HG02763 (cell line): ENCODE results near the gene GPC6.

ENCODE experiments used
- ATAC-seq: cut with Tn5 transposase; IDR thresholded peaks from one replicate; pipeline ENCODE4 v1.9.1; 2021; ENCODE audit warnings: mild to moderate bottlenecking, moderate library complexity; ENCODE audit not compliant: unreplicated experiment

The GPC6 gene

GRCh38 chr13:93881411-93881810, 654.8 kb downstream of the GPC6 start:
- ATAC-seq: no peak

- ATAC-seq: no peak
Observed at GRCh38 chr13:93882086-93882651, 655.6 kb downstream of the GPC6 start.

GRCh38 chr13:93889430-93889951, 662.9 kb downstream of the GPC6 start:
- ATAC-seq: no peak

- ATAC-seq: no peak
Observed at GRCh38 chr13:93899981-93900380, 673.4 kb downstream of the GPC6 start.

- no peak for ATAC-seq
Observed at GRCh38 chr13:93900731-93901130, 674.1 kb downstream of the GPC6 start.

GRCh38 chr13:93903909-93904308, 677.3 kb downstream of the GPC6 start:
- no peak for ATAC-seq

GRCh38 chr13:93915269-93915809, 688.7 kb downstream of the GPC6 start:
- ATAC-seq: no peak

- ATAC-seq: no peak
Observed at GRCh38 chr13:93922063-93922855, 695.7 kb downstream of the GPC6 start.

- no peak for ATAC-seq
Observed at GRCh38 chr13:93925990-93926389, 699.4 kb downstream of the GPC6 start.

- ATAC-seq: no peak
Observed at GRCh38 chr13:93926425-93926824, 699.8 kb downstream of the GPC6 start.

- ATAC-seq: no peak
Observed at GRCh38 chr13:93927431-93927830, 700.8 kb downstream of the GPC6 start.

- ATAC-seq: no peak
Observed at GRCh38 chr13:93932901-93933300, 706.3 kb downstream of the GPC6 start.

- ATAC-seq: no peak
Observed at GRCh38 chr13:93936901-93937300, 710.3 kb downstream of the GPC6 start.

- ATAC-seq: no peak
Observed at GRCh38 chr13:93941444-93941843, 714.8 kb downstream of the GPC6 start.

GRCh38 chr13:93942016-93942415, 715.4 kb downstream of the GPC6 start:
- no peak for ATAC-seq

- no peak for ATAC-seq
Observed at GRCh38 chr13:93945621-93946020, 719.0 kb downstream of the GPC6 start.

GRCh38 chr13:93946994-93947393, 720.4 kb downstream of the GPC6 start:
- no peak for ATAC-seq

GRCh38 chr13:93947651-93948050, 721.0 kb downstream of the GPC6 start:
- ATAC-seq: no peak

- ATAC-seq: no peak
Observed at GRCh38 chr13:93948162-93948922, 721.7 kb downstream of the GPC6 start.

GRCh38 chr13:93951108-93951507, 724.5 kb downstream of the GPC6 start:
- no peak for ATAC-seq

- ATAC-seq: no peak
Observed at GRCh38 chr13:93951951-93952350, 725.3 kb downstream of the GPC6 start.
